ENCODE results near the gene RBFOX2.

GRCh38 chr22:36010090-36010489 lies 18.5 kb downstream of the RBFOX2 start:
- TF ChIP-seq CTCF (IDR thresholded peaks at IDR 0.05) (no peak), EZH2 (IDR thresholded peaks at IDR 0.05; ENCODE audit: borderline replicate concordance, insufficient read depth, low read depth, low read length, poor library complexity, severe bottlenecking) (no peak)

Data from B cell (primary cell).